Measurements from ENCODE around the gene REEP3.

DNA sequence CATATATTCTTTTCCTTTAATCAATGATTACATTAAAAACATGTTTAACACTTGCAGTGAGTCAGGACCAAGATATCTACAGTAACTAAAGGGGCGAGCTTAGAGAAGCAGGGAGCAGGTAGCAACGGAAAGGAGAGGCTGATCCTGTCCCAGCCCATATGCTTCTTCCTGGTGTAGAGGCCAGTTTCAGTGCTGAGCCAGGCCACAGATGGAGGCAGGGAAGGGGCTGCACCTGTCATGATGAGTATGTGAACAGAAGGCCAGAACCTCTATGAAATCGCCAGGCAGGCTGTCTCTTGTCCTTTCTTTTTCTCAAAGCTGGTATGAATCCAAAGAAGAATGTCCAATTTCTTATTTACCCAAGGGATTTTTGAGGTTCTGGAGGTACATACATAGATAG is 16.3 kb downstream of the REEP3 start:
- TF ChIP-seq CTCF (IDR thresholded peaks at IDR 0.05) (no peak), POLR2AphosphoS5 (IDR thresholded peaks at IDR 0.05) (no peak)
